GM18511 (cell line): ENCODE results near the gene C1QTNF7.

Experiments used
- ATAC-seq: cut with Tn5 transposase; IDR thresholded peaks from one replicate; pipeline ENCODE4 v1.9.1; 2021; ENCODE audit warnings: mild to moderate bottlenecking, moderate library complexity; ENCODE audit not compliant: unreplicated experiment

C1QTNF7 gene

GRCh38 chr4:15413623-15414019 is 14.2 kb upstream of the C1QTNF7 start:
- no peak for ATAC-seq

GRCh38 chr4:15414551-15415091 is 13.2 kb upstream of the C1QTNF7 start:
- no peak for ATAC-seq

DNA sequence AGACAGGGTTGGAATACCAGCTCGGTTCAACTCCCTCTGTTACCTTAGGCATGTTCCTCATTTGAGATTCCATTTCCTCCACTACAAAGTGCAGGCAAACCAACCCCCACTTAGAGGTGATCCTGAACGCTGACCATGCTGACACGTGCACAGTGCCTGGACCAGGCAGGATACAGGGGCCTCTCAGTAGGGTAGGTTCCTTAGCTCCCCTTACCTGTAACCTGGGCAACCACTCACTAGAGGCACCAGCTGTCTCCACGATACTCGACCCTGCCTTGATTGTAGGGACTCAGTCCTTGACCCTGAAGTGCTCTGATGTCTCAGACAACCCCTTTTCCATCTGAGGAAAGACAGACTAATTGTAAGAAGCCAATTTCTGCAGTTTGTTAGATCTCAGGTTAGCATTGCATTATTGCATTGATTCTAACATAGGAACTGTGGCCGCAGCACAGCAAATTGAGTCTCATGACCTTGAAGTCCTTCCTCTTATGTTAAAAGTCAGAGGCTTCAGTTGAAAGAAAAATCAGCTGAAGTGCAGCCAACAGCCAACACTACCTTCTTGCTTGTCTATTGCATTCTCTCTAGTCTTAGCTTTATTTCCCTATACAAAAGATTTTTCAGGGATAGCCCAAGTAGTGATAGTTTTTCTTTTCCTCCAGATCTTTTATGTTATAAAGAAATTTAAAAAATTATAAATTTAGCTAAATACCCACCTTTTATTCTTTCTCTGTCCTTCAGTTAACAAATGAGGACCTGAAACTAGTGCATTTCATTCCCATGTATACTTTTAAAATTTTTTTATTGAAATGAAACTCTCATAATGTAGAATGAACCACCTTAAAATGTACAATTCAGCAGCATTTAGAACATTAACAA is 11.2 kb upstream of the C1QTNF7 start:
- no peak for ATAC-seq

- ATAC-seq: no peak
Measured at GRCh38 chr4:15417233-15417660, 10.6 kb upstream of the C1QTNF7 start.

- no peak for ATAC-seq
Measured at GRCh38 chr4:15418956-15419355, 8.9 kb upstream of the C1QTNF7 start.

- no peak for ATAC-seq
Measured at GRCh38 chr4:15420642-15421041, 7.2 kb upstream of the C1QTNF7 start.

GRCh38 chr4:15423285-15423711 is 4.5 kb upstream of the C1QTNF7 start:
- ATAC-seq: no peak

DNA sequence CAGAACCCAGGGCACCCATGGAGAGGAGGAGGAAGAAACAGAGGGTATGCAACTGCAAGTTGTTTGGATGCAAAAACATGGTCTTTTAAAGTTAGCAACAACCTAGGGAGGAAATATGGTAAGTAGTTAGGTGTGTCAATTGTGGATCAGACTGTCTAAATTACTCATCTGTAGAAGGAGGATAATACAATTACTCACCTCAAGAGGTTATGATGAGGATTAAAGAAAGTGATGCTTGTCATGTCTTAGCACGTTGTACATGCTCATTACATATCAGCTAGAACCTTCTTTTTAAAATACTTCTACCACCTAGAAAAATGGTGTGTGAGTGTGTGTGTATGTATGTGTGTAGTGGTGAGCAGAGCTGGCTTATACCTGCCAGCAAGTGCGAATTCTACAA is 2.3 kb upstream of the C1QTNF7 start:
- ATAC-seq: no peak

- ATAC-seq: no peak
Measured at GRCh38 chr4:15427161-15427560, 672 bp upstream of the C1QTNF7 start.

GRCh38 chr4:15428611-15429010 is 778 bp downstream of the C1QTNF7 start:
- no peak for ATAC-seq

- no peak for ATAC-seq
Measured at GRCh38 chr4:15434091-15434490, 6.3 kb downstream of the C1QTNF7 start.

GRCh38 chr4:15434676-15435075 is 6.8 kb downstream of the C1QTNF7 start:
- ATAC-seq: no peak

- no peak for ATAC-seq
Measured at GRCh38 chr4:15436513-15436912, 8.7 kb downstream of the C1QTNF7 start.

GRCh38 chr4:15438939-15439524 is 11.2 kb downstream of the C1QTNF7 start:
- no peak for ATAC-seq

DNA sequence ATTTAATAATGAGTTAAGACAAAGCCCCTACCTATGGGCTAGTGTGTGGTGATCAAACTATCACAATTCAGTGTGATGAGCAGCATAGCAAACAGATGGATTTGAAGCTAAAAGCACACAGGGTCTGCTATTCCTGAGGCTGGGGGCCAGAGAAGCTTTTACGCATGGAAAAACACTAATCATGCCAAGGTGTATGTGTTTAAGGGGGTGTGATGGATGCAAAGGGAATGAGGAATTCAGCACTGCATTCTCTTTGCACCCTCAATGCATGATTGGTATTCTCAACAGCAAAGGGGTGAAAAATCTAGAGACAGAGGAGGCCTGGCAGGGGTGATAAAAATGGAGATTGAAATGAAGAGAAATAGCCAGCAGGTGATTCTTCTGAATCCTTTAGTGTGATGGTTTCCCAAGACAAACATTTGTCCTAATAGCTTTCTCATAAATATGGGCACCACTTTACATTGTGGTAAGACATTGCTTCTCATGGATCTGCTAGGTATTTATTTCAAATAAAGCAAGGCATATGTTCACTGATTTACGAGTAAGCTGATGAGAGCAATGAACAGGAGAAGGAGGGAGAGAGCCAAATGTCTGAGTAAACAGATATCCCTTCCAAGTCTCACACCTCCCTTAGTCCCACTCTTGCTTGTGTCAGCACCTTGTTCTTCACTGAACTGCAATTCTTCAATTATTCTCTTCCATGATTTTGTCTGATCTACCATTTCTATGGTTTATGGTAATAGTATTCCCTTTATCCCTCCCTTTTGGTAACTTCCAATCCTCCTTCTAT is 15.7 kb downstream of the C1QTNF7 start:
- no peak for ATAC-seq

DNA sequence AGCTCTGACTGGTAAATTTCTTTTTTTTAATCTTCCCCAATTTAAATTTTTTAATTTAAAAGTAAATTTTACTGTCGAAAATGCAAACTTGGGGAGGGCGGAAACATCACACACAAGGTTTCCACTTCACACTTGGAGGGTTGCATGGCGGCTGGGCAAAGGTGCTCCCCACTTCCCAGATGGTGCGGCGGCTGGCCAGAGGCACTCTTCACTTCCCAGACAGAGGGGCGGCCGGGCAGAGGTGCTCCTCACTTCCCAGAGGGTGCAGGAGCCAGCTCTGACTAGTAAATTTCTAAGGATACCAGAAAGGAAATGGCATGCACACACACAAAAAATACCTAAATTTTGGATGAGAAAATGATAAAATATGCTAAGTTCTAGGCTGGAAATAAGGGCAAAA is 16.4 kb downstream of the C1QTNF7 start:
- no peak for ATAC-seq

DNA sequence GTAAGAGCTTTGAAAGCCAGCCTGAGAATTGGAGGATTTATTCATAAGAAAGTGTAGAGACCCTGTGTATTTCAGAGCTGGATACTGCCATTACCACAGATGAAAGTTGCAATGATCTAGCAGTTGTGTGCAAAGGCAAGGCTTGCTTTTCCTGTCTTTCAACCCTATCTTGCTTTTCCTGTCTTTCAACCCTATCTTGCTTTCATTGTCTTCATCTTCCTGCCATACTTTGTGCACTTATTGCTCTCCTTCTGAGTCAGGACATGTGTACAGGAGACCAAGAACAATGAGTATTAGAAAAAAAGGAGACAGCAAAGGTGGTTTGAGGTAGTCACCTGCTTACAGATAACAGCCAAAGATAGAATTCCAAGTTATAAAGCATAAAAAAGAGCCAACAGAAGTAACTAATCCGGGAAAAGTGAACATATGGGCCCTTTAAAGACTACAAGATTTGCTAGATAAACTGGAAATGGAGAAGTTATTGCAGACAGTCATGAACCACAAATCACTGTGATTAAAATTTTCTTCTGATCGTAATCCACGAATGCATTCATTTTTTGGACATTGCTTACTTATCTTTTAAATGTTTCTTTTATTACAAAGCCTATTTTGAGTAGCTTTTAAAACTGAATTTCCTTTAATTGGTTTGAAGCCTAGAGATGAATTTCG is 17.2 kb downstream of the C1QTNF7 start:
- no peak for ATAC-seq

DNA sequence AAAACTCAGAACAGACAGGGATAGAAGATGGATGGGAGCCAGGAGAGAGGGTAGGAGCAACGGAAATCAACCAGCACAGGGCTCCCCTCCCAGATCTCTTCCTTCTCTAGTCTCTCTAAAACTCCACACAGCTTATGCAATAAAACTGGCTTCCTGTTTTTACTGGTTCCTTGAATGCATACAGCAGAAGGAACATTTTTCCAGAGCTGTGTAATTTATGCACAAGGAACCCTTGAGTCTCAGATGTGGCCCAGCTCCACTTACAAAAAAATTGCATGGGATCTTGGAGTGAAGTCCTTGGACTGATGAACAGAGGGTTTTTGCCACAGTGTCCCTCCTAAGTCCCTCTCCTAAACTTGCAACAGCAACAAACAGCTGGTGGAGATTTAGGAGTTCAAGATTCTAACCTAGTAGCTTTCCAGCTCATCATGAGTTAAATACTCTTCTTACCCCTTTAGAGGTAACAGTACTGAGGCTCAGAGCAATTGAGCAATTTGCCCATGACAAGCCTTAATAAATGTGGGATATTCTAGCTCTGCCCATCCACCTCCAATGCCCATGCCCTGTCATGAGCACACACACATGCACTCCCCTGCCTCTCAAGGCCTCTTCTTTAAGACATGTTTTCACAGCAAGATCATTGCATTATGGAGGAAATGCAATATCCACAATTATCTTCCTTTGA is 23.5 kb downstream of the C1QTNF7 start:
- no peak for ATAC-seq

DNA sequence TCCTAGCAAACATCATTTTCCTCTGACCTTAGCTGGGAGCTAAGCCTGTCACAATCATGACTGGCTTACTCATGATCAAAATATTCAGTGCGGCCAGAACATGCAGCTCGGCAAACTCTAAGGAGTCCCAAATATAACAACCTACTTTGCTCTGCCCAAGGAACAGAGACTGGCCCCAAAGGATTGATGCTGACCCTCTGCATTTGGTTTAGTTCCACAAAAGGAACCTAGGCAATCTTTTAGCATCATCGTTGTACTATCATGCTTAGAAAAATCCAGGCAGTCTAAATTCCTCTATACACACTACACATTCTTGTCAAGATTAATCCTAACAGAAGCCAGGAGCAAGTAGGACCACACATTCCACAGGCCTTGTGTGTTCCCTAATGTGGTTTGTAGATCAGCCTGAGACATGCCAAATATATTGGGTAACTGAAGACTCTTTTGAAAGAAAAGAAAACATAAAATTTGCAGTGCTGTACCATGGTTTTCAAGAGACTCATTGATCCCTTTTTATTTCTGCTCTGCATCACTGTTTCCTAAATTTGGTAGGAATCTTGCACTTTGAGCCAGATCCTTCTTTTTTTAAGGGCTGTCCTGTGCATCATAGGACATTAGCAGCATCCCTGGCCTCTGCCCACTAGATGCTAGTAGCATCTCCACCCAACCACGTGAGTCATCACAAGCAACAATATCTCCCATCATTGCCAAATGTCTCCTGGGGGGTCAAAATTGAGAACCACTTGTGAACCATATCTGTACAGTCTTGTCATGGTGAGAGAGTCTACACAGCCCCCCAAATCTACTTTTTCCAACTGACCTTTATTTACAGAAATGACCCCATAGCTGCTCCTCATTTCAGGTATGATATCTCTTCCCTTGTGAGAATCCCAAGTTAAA is 24.3 kb downstream of the C1QTNF7 start:
- no peak for ATAC-seq
